ENCODE results near the gene RNF17.
"Not testable (repeated sequence)": the region's sequence is repeated elsewhere in the genome, so short reads cannot be mapped to it uniquely, and the experiment has no call there.

The RNF17 gene

DNA sequence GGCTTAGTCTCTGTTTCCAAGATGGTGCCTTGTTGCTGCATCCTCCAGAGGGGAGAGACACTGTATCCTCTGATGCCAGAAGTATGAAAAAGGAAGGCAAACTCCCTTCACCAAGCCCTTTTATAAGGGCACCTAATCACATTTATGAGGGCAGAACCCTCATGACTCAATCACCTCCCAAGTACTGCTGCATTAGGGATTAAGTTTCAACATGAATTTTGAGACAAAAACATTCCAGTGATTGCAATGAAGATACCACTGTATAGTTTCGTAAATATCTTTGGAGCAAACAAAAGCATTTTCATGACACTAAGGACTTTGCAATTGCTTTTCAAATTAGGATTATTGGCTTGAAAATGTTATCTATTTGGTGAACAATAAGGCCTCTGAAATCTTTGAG, 63.8 kb downstream of the RNF17 start:
- Histone ChIP-seq H3K4me3 (ENCODE audit: low read depth in 1 of 2, low read length in 2 of 2) (no peak overlapping the region), H3K4me1 (ENCODE audit: insufficient read depth, low read length) (no peaks in the 10 kb centered on the region)

GRCh38 chr13:24834902-24835510, 71.0 kb downstream of the RNF17 start:
- H3K36me3 ChIP-seq (ENCODE audit: insufficient read depth, low read length): no peaks in the 10 kb centered on the region
- H3K9ac ChIP-seq (ENCODE audit: low read length): no peak overlapping the region
- H3K27ac ChIP-seq (ENCODE audit: low read depth, low read length): no peak overlapping the region
- H3K4me1 ChIP-seq (ENCODE audit: insufficient read depth, low read length): no peaks in the 10 kb centered on the region
- no peak overlapping the region for H3K4me3 ChIP-seq (ENCODE audit: low read depth in 1 of 2, low read length in 2 of 2)
- H3K27me3 ChIP-seq (ENCODE audit: control insufficient read depth in 1 of 2, insufficient read depth in 2 of 2, low read length in 2 of 2): no peaks in the 10 kb centered on the region
- no peaks in the 10 kb centered on the region for H3K9me3 ChIP-seq (ENCODE audit: low read length)

More for the DNA sequence above, 63.8 kb downstream of the RNF17 start:
- Histone ChIP-seq H3K27me3 (ENCODE audit: control insufficient read depth in 1 of 2, insufficient read depth in 2 of 2, low read length in 2 of 2) (no peaks in the 10 kb centered on the region), H3K36me3 (ENCODE audit: insufficient read depth, low read length) (no peaks in the 10 kb centered on the region), H3K27ac (ENCODE audit: low read depth, low read length) (no peak overlapping the region), H3K9me3 (ENCODE audit: low read length) (no peaks in the 10 kb centered on the region), H3K9ac (ENCODE audit: low read length) (no peak overlapping the region)

DNA sequence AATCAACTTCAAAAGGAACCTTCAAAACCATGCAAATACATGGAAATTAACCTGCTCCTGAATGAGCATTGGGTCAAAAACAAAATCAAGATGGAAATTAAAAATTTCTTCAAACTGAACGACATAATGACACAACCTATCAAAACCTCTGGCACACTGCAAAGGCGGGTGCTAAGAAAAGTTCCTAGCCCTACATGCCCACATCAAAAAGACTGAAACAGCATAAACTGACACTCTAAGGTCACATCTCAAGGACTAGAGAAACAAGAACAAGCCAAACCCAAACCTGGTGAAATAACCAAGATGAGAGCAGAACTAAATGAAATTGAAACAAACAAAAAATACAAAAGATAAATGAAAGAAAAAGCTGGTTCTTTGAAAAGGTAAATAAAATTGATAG, 73.6 kb downstream of the RNF17 start:
- H3K4me1 ChIP-seq (ENCODE audit: insufficient read depth, low read length); H3K27ac ChIP-seq (ENCODE audit: low read depth, low read length); H3K9me3 ChIP-seq (ENCODE audit: low read length); H3K27me3 ChIP-seq (ENCODE audit: control insufficient read depth in 1 of 2, insufficient read depth in 2 of 2, low read length in 2 of 2); H3K36me3 ChIP-seq (ENCODE audit: insufficient read depth, low read length); H3K4me3 ChIP-seq (ENCODE audit: low read depth in 1 of 2, low read length in 2 of 2); H3K9ac ChIP-seq (ENCODE audit: low read length): not testable (repeated sequence)

DNA sequence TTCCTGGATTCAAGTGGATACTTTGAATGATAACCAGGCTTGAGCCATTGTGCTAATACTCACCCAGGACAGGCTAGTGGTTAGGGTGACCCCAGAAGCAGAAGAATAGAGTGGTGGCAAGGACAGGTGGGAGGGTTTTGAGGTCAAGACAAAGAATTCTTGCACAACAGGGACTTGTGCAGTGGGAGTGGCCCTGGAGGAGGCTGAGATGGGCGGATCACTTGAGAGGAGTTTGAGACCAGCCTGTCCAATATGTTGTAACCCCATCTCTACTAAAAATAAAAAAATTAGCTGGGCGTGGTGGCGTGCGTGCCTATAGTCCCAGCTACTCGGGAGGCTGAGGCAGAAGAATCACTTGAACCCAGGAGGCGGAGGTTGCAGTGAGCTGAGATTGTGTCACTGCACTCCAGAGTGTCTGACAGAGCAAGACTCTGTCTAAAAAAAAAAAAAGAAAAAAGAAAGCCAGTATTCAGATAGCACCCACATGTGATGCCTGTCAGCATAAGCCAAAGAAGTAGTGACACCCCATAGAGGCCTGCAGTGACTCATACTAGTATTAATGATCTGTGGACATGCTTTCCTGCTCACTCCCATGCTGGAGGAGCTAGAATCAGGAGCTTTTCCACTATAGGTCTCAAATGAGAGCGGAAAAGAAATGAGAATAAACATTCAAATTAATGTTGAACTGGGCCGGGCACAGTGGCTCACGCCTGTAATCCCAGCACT, 78.7 kb downstream of the RNF17 start:
- Histone ChIP-seq H3K36me3 (ENCODE audit: insufficient read depth, low read length) (no peaks in the 10 kb centered on the region), H3K4me1 (ENCODE audit: insufficient read depth, low read length) (no peaks in the 10 kb centered on the region)

GRCh38 chr13:24851546-24851945, 87.6 kb downstream of the RNF17 start:
- Histone ChIP-seq H3K9ac (ENCODE audit: low read length) (no peak overlapping the region), H3K4me3 (ENCODE audit: low read depth in 1 of 2, low read length in 2 of 2) (no peak overlapping the region), H3K27ac (ENCODE audit: low read depth, low read length) (no peak overlapping the region), H3K4me1 (ENCODE audit: insufficient read depth, low read length) (peaks cover 6% of the 10 kb centered on the region), H3K27me3 (ENCODE audit: control insufficient read depth in 1 of 2, insufficient read depth in 2 of 2, low read length in 2 of 2) (no peaks in the 10 kb centered on the region), H3K9me3 (ENCODE audit: low read length) (no peaks in the 10 kb centered on the region), H3K36me3 (ENCODE audit: insufficient read depth, low read length) (no peaks in the 10 kb centered on the region)

More for the DNA sequence above, 78.7 kb downstream of the RNF17 start:
- Histone ChIP-seq H3K4me3 (ENCODE audit: low read depth in 1 of 2, low read length in 2 of 2) (no peak overlapping the region), H3K27ac (ENCODE audit: low read depth, low read length) (no peak overlapping the region), H3K9me3 (ENCODE audit: low read length) (no peaks in the 10 kb centered on the region), H3K27me3 (ENCODE audit: control insufficient read depth in 1 of 2, insufficient read depth in 2 of 2, low read length in 2 of 2) (no peaks in the 10 kb centered on the region), H3K9ac (ENCODE audit: low read length) (no peak overlapping the region)

DNA sequence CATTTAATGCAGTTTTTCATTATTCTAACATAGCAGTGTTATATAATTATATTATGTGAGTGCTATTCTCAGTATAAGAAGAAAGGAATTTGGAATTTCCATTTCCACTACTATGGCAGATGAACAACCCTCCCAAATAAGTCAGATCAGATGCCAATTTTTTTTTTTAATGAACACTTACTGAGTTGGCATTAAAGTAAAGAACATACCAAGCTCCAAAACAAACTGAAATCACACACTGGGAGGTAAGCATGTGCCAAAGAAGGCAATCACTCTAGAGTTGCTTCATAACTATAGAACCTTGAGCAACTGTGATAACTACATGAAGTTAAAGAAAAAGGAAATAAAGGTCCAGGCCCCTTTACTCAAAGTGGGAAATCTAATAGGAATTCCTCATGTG, 90.3 kb downstream of the RNF17 start:
- Histone ChIP-seq H3K4me3 (ENCODE audit: low read depth in 1 of 2, low read length in 2 of 2) (no peak overlapping the region), H3K4me1 (ENCODE audit: insufficient read depth, low read length) (peaks cover 6% of the 10 kb centered on the region), H3K36me3 (ENCODE audit: insufficient read depth, low read length) (no peaks in the 10 kb centered on the region), H3K9me3 (ENCODE audit: low read length) (no peaks in the 10 kb centered on the region), H3K9ac (ENCODE audit: low read length) (no peak overlapping the region), H3K27ac (ENCODE audit: low read depth, low read length) (no peak overlapping the region), H3K27me3 (ENCODE audit: control insufficient read depth in 1 of 2, insufficient read depth in 2 of 2, low read length in 2 of 2) (no peaks in the 10 kb centered on the region)

DNA sequence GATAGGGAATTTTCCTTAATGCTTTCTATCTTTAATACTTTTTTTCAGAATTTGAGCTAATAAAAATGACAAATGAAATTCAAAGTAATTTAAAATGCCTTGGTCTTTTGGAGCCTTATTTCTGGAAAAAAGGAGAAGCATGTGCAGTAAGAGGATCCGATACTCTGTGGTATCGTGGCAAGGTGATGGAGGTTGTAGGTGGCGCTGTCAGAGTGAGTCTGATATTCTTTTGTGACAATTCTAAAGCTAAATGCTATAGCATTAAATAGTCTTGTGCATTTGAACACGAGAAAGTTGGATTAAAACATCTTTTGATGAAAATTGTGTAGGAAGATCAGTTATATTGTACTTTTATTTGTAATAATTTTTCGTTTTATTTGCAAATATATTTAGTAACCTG, 95.0 kb downstream of the RNF17 start:
- Histone ChIP-seq H3K27me3 (ENCODE audit: control insufficient read depth in 1 of 2, insufficient read depth in 2 of 2, low read length in 2 of 2) (no peaks in the 10 kb centered on the region), H3K27ac (ENCODE audit: low read depth, low read length) (no peak overlapping the region), H3K9ac (ENCODE audit: low read length) (no peak overlapping the region), H3K36me3 (ENCODE audit: insufficient read depth, low read length) (no peaks in the 10 kb centered on the region), H3K4me3 (ENCODE audit: low read depth in 1 of 2, low read length in 2 of 2) (no peak overlapping the region), H3K4me1 (ENCODE audit: insufficient read depth, low read length) (no peaks in the 10 kb centered on the region), H3K9me3 (ENCODE audit: low read length) (no peaks in the 10 kb centered on the region)

DNA sequence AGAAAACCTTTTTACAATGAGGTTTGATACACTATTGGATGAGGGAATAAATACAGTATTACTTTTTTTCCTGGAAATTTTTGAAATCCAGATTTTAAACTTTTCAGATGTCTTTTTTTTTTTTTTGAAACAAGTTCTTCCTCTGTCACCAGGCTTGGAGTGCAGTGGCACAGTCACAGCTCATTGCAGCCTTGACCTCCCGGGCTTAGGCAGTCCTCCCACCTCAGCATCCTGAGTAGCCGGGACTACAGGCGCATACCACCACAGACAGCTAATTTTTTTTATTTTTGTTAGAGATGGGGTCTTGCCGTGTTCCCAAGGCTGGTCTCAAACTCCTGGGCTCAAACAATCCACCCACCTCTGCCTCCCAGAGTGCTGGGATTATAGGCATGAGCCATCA, 96.8 kb downstream of the RNF17 start:
- no peaks in the 10 kb centered on the region for H3K4me1 ChIP-seq (ENCODE audit: insufficient read depth, low read length)
- H3K27me3 ChIP-seq (ENCODE audit: control insufficient read depth in 1 of 2, insufficient read depth in 2 of 2, low read length in 2 of 2): no peaks in the 10 kb centered on the region
- H3K36me3 ChIP-seq (ENCODE audit: insufficient read depth, low read length): no peaks in the 10 kb centered on the region
- H3K27ac ChIP-seq (ENCODE audit: low read depth, low read length): no peak overlapping the region
- no peaks in the 10 kb centered on the region for H3K9me3 ChIP-seq (ENCODE audit: low read length)
- H3K9ac ChIP-seq (ENCODE audit: low read length): no peak overlapping the region
- no peak overlapping the region for H3K4me3 ChIP-seq (ENCODE audit: low read depth in 1 of 2, low read length in 2 of 2)

DNA sequence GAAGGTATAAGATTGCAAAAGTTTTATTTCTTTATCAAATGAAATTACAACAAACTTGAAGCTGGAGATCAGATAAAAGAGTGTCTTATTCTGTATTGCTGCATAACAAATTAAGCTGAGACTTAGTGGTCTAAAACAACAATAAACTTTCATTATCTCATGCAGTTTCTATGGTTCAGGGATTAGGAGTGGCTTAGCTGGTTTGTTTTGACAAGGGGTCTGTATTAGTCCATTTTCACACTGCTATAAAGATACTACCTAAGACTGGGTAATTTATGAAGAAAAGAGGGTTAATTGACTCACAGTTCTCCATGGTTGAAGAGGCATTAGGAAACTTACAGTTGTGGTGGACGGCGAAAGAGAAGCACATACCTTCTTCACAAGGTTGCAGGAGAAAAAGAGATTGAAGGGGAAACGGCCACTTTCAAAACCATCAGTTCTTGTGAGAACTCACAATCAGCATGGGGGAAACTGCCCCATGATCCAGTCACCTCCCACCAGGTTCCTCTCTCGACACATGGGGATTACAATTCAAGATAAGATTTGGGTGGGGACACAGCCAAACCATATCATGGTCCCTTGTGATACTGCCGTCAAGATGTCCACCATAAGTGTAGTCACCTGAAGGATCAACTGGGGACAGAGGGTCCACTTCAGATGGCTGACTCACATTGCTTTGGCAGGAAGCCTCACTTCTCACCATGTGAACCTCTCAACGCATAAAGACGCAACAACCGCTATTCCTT, 97.8 kb downstream of the RNF17 start:
- H3K27me3 ChIP-seq (ENCODE audit: control insufficient read depth in 1 of 2, insufficient read depth in 2 of 2, low read length in 2 of 2): no peaks in the 10 kb centered on the region
- H3K27ac ChIP-seq (ENCODE audit: low read depth, low read length): no peak overlapping the region
- H3K4me1 ChIP-seq (ENCODE audit: insufficient read depth, low read length): no peaks in the 10 kb centered on the region
- no peaks in the 10 kb centered on the region for H3K36me3 ChIP-seq (ENCODE audit: insufficient read depth, low read length)
- H3K4me3 ChIP-seq (ENCODE audit: low read depth in 1 of 2, low read length in 2 of 2): no peak overlapping the region
- no peak overlapping the region for H3K9ac ChIP-seq (ENCODE audit: low read length)
- no peaks in the 10 kb centered on the region for H3K9me3 ChIP-seq (ENCODE audit: low read length)

- no peak overlapping the region for H3K4me3 ChIP-seq (ENCODE audit: low read depth in 1 of 2, low read length in 2 of 2)
- no peaks in the 10 kb centered on the region for H3K9me3 ChIP-seq (ENCODE audit: low read length)
- H3K27me3 ChIP-seq (ENCODE audit: control insufficient read depth in 1 of 2, insufficient read depth in 2 of 2, low read length in 2 of 2): no peaks in the 10 kb centered on the region
- no peak overlapping the region for H3K9ac ChIP-seq (ENCODE audit: low read length)
- H3K4me1 ChIP-seq (ENCODE audit: insufficient read depth, low read length): no peaks in the 10 kb centered on the region
- no peaks in the 10 kb centered on the region for H3K36me3 ChIP-seq (ENCODE audit: insufficient read depth, low read length)
- no peak overlapping the region for H3K27ac ChIP-seq (ENCODE audit: low read depth, low read length)
These were observed 100.0 kb downstream of the RNF17 start for GRCh38 chr13:24863748-24864540.

DNA sequence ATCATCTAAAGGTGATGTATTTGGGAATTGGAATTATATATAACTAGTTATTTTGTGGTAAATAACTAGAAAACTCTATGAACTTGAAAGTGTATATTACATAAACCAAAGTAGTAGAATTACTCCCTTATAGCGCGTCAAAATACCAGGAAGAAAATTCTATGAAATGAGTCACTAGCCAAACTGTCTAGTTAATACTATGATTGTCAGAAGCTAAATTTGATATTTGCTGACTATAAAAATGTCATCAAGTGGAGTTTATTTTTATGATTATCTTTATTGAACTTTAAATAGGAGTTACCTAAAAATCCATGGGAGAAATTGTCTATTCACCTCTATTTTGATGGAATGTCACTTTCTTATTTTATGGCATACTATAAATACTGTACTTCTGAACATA, 100.6 kb downstream of the RNF17 start:
- H3K4me3 ChIP-seq (ENCODE audit: low read depth in 1 of 2, low read length in 2 of 2): no peak overlapping the region
- no peak overlapping the region for H3K9ac ChIP-seq (ENCODE audit: low read length)
- no peaks in the 10 kb centered on the region for H3K27me3 ChIP-seq (ENCODE audit: control insufficient read depth in 1 of 2, insufficient read depth in 2 of 2, low read length in 2 of 2)
- no peak overlapping the region for H3K27ac ChIP-seq (ENCODE audit: low read depth, low read length)
- no peaks in the 10 kb centered on the region for H3K9me3 ChIP-seq (ENCODE audit: low read length)
- no peaks in the 10 kb centered on the region for H3K36me3 ChIP-seq (ENCODE audit: insufficient read depth, low read length)
- no peaks in the 10 kb centered on the region for H3K4me1 ChIP-seq (ENCODE audit: insufficient read depth, low read length)
